HG03354 (cell line): ENCODE results near the gene LTBR.
"Not testable (repeated sequence)": the region's sequence is repeated elsewhere in the genome, so short reads cannot be mapped to it uniquely, and the experiment has no call there.

Source experiments
- ATAC-seq: cut with Tn5 transposase; IDR thresholded peaks from one replicate; pipeline ENCODE4 v1.9.1; 2021; ENCODE audit warnings: mild to moderate bottlenecking; ENCODE audit not compliant: unreplicated experiment, poor library complexity, severe bottlenecking

The LTBR gene

GRCh38 chr12:6383572-6384498 is at the start of gene LTBR:
LTBR (plus strand) TSS chr12:6384162; CDS start chr12:6384359, 197 bp downstream.
- ATAC-seq = no peak

- ATAC-seq = no peak
Measured at GRCh38 chr12:6334359-6334758, 49.6 kb upstream of the LTBR start.

GRCh38 chr12:6334940-6335450 is 49.0 kb upstream of the LTBR start:
- no peak for ATAC-seq

GRCh38 chr12:6335451-6336078 is 48.4 kb upstream of the LTBR start:
- peak; percentile 72 for ATAC-seq

- ATAC-seq = peak; percentile 42
Measured at GRCh38 chr12:6336079-6336888, 47.7 kb upstream of the LTBR start.

- ATAC-seq = no peak
Measured at GRCh38 chr12:6336889-6337853, 46.8 kb upstream of the LTBR start.

- ATAC-seq = no peak
Measured at GRCh38 chr12:6337958-6338433, 46.0 kb upstream of the LTBR start.

GRCh38 chr12:6338536-6338935 is 45.4 kb upstream of the LTBR start:
- not testable (repeated sequence) for ATAC-seq

- ATAC-seq = no peak
Measured at GRCh38 chr12:6338955-6339354, 45.0 kb upstream of the LTBR start.

- no peak for ATAC-seq
Measured at GRCh38 chr12:6340032-6340638, 43.8 kb upstream of the LTBR start.

GRCh38 chr12:6340745-6341416 is 43.1 kb upstream of the LTBR start:
- ATAC-seq = no peak

- no peak for ATAC-seq
Measured at GRCh38 chr12:6341417-6342139, 42.4 kb upstream of the LTBR start, which contains the start of gene TNFRSF1A. TNFRSF1A (minus strand) TSS chr12:6342076; CDS start chr12:6341814, 262 bp downstream.

GRCh38 chr12:6342140-6342889 is 41.6 kb upstream of the LTBR start:
- no peak for ATAC-seq

GRCh38 chr12:6343518-6343917 is 40.4 kb upstream of the LTBR start:
- ATAC-seq = no peak

GRCh38 chr12:6344101-6344660 is 39.8 kb upstream of the LTBR start:
- ATAC-seq = not testable (repeated sequence)
